DOHH2 (cell line): ENCODE results near the gene ZBED2.

ENCODE experiments used
- H3F3A ChIP-seq: fragments of 200-600 bp; sonication (generic), shearing (Covaris generic); 2 replicates; pipeline ENCODE4 v1.6.0; 2016; ENCODE audit warnings: antibody characterized with exemption, mild to moderate bottlenecking; ENCODE audit not compliant: control insufficient read depth, insufficient read depth
- H3K27ac ChIP-seq: fragments of 200-600 bp; sonication (generic); 2 replicates; pipeline ENCODE4 v1.5.1; 2014; ENCODE audit warnings: low read depth, mild to moderate bottlenecking, low read length, moderate library complexity
- H3K27me3 ChIP-seq: fragments of 200-600 bp; sonication (generic); 2 replicates; pipeline ENCODE4 v1.6.1; 2014; ENCODE audit warnings: mild to moderate bottlenecking, low read length, mixed read lengths; ENCODE audit not compliant: control insufficient read depth
- H3K36me3 ChIP-seq: fragments of 200-600 bp; sonication (generic); 2 replicates; pipeline ENCODE4 v1.6.1; 2014; ENCODE audit warnings: mild to moderate bottlenecking, low read length, moderate library complexity, mixed read lengths; ENCODE audit not compliant: control insufficient read depth
- H3K4me1 ChIP-seq: fragments of 200-600 bp; sonication (generic); 2 replicates; pipeline ENCODE4 v1.6.1; 2014; ENCODE audit warnings: mild to moderate bottlenecking, low read length, mixed read lengths; ENCODE audit not compliant: control insufficient read depth
- H3K4me2 ChIP-seq: fragments of 200-600 bp; sonication (generic); 2 replicates; pipeline ENCODE4 v1.6.0; 2014; ENCODE audit warnings: mild to moderate bottlenecking, low read length, moderate library complexity
- H3K4me3 ChIP-seq: fragments of 200-600 bp; sonication (generic); 2 replicates; pipeline ENCODE4 v1.5.1; 2014; ENCODE audit warnings: mild to moderate bottlenecking, low read length, mixed read lengths
- H3K79me2 ChIP-seq: fragments of 200-600 bp; sonication (generic); 2 replicates; pipeline ENCODE4 v1.6.1; 2014; ENCODE audit warnings: mild to moderate bottlenecking, low read length, mixed read lengths; ENCODE audit not compliant: control insufficient read depth
- H3K9me2 ChIP-seq: fragments of 200-600 bp; sonication (generic); replicated peaks from 2 replicates; pipeline ENCODE4 v1.6.1; 2014; ENCODE audit warnings: mild to moderate bottlenecking, low read length, mixed read lengths; ENCODE audit not compliant: control insufficient read depth
- H3K9me3 ChIP-seq: fragments of 200-600 bp; sonication (generic); 2 replicates; pipeline ENCODE4 v1.6.1; 2014; ENCODE audit warnings: antibody characterized with exemption, low read length, mixed read lengths; ENCODE audit not compliant: control insufficient read depth, insufficient read depth
- H4K20me1 ChIP-seq: fragments of 200-600 bp; sonication (generic); 2 replicates; pipeline ENCODE4 v1.6.0; 2014; ENCODE audit warnings: low read depth, mild to moderate bottlenecking, antibody characterized with exemption, low read length, moderate library complexity; ENCODE audit not compliant: control insufficient read depth, insufficient read depth
- EZH2phosphoT487 ChIP-seq: fragments of 200-600 bp; sonication (generic); IDR thresholded peaks from 2 replicates; pipeline ENCODE4 v1.6.1; 2017; ENCODE audit warnings: borderline replicate concordance, mild to moderate bottlenecking, antibody characterized with exemption, low read length, moderate library complexity, mixed read lengths
- TF ChIP-seq, protein P1 (sequence below): fragments of 200-600 bp; sonication (generic); IDR thresholded peaks from one replicate; pipeline ENCODE4 v1.5.1; 2014; ENCODE audit warnings: antibody characterized with exemption, mild to moderate bottlenecking, low read depth, low read length; ENCODE audit not compliant: poor library complexity, severe bottlenecking

Gene ZBED2

DNA sequence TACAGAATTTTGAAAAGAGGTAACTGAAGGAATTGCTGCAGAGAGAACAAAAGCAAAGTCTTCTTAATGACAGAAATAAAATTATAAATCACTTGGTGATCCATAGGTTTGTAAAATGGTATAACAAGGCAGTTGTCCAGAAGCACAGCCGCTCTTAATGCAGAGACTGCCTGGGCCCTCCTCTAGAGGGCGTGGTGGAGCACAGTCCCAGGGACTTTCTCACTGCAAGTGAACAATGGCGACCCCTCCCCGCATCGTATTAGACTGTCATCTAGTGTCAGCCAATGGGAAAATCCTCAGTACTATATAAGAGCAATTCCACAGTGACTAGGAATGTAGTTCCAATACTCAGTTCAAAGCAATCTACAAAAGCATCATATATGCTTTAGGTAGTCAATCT, 26.4 kb upstream of the ZBED2 start:
- no peaks in the 10 kb centered on the region for H3K36me3 ChIP-seq
- TF ChIP-seq, protein P1, sequence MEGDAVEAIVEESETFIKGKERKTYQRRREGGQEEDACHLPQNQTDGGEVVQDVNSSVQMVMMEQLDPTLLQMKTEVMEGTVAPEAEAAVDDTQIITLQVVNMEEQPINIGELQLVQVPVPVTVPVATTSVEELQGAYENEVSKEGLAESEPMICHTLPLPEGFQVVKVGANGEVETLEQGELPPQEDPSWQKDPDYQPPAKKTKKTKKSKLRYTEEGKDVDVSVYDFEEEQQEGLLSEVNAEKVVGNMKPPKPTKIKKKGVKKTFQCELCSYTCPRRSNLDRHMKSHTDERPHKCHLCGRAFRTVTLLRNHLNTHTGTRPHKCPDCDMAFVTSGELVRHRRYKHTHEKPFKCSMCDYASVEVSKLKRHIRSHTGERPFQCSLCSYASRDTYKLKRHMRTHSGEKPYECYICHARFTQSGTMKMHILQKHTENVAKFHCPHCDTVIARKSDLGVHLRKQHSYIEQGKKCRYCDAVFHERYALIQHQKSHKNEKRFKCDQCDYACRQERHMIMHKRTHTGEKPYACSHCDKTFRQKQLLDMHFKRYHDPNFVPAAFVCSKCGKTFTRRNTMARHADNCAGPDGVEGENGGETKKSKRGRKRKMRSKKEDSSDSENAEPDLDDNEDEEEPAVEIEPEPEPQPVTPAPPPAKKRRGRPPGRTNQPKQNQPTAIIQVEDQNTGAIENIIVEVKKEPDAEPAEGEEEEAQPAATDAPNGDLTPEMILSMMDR = peak; percentile 67
- no peak for TF ChIP-seq EZH2phosphoT487
- peaks cover 4% of the 10 kb centered on the region for H3K4me1 ChIP-seq
- H3K9me2 ChIP-seq = no peaks in the 10 kb centered on the region
- H3K27me3 ChIP-seq = no peaks in the 10 kb centered on the region
- no peaks in the 10 kb centered on the region for H4K20me1 ChIP-seq
- no peaks in the 10 kb centered on the region for H3K79me2 ChIP-seq
- no peak overlapping the region for H3K4me3 ChIP-seq
- no peaks in the 10 kb centered on the region for H3F3A ChIP-seq
- H3K27ac ChIP-seq = no peak overlapping the region
- no peak overlapping the region for H3K4me2 ChIP-seq
- H3K9me3 ChIP-seq = peaks cover 3% of the 10 kb centered on the region; the same call in 1 of the 2 replicates

DNA sequence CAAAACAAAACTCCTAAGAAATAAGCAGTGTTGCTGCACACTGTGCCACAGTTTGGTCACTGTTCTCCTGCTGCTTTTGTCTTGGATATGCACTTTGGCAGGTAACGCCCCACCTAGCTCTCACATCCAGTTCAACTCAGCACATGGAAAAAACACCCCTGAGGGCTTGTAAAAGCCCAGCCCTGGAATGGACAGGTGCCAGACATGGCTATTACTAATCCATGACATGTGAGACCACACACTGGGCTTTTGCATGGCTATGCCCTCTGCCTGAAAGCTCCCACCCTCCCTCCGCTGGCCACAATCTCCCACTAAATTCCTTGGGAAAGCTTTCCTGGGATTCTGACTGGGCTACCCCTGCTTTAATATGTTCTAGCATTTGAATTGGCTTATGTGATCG, 24.7 kb upstream of the ZBED2 start:
- H3K4me3 ChIP-seq = no peak overlapping the region
- peaks cover 3% of the 10 kb centered on the region; the same call in 1 of the 2 replicates for H3K9me3 ChIP-seq
- H3K27me3 ChIP-seq = no peaks in the 10 kb centered on the region
- H4K20me1 ChIP-seq = no peaks in the 10 kb centered on the region
- no peaks in the 10 kb centered on the region for H3F3A ChIP-seq
- peaks cover 11% of the 10 kb centered on the region for H3K4me1 ChIP-seq
- H3K9me2 ChIP-seq = no peaks in the 10 kb centered on the region
- no peaks in the 10 kb centered on the region for H3K79me2 ChIP-seq
- no peaks in the 10 kb centered on the region for H3K36me3 ChIP-seq
- H3K4me2 ChIP-seq = no peak overlapping the region
- no peak overlapping the region for H3K27ac ChIP-seq
- TF ChIP-seq, protein P1 = no peak
- TF ChIP-seq EZH2phosphoT487 = no peak

DNA sequence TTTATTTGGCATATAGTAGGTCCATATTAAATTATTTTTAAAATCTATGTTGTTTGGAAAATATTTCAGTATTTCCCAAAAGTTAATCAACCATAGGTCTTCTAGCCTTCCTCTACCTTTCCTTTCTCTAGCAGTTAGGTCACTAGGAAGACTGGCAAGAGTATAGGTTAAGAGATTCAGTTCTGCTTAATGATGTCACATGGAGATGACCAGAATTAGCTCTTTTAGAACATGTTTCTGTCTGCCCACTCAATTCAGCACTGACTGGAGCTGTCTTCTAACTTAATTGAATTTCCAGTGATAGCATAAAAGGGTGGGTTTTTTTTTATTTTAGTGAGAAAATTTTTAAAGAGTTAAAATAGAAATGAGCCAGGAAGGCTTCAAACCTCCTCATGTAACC, 23.8 kb upstream of the ZBED2 start:
- H3K27ac ChIP-seq = no peak overlapping the region
- H3F3A ChIP-seq = no peaks in the 10 kb centered on the region
- H3K4me3 ChIP-seq = no peak overlapping the region
- no peaks in the 10 kb centered on the region for H3K79me2 ChIP-seq
- peaks cover 11% of the 10 kb centered on the region for H3K4me1 ChIP-seq
- no peak overlapping the region for H3K4me2 ChIP-seq
- TF ChIP-seq, protein P1 = no peak
- TF ChIP-seq EZH2phosphoT487 = no peak
- H3K27me3 ChIP-seq = no peaks in the 10 kb centered on the region
- H3K9me2 ChIP-seq = no peaks in the 10 kb centered on the region
- peaks cover 3% of the 10 kb centered on the region; the same call in 1 of the 2 replicates for H3K9me3 ChIP-seq
- H4K20me1 ChIP-seq = no peaks in the 10 kb centered on the region
- H3K36me3 ChIP-seq = no peaks in the 10 kb centered on the region
